ENCODE results near the gene LCE3D. TPM values are rescaled to one million over a fixed set of nuclear protein-coding genes. Genes with fewer than 3 reads are reported as not detected.
"Not testable (repeated sequence)": the region's sequence is repeated elsewhere in the genome, so short reads cannot be mapped to it uniquely, and the experiment has no call there.

Gene LCE3D
- total RNA-seq, 3 donors from 2014 or later, result not detected

- no peaks in the 10 kb centered on the region for H3K36me3 ChIP-seq
- no peaks in the 10 kb centered on the region for H3K4me1 ChIP-seq
- no peak for DNase-seq (ENCODE audit: low spot score in 2 of 2)
- intact Hi-C loops (cut with DNase I; ENCODE audit: low total_unique reads), result no loop called here
- no peak overlapping the region for H3K4me3 ChIP-seq
- TF ChIP-seq POLR2AphosphoS5 (IDR thresholded peaks at IDR 0.05), result no peak
- TF ChIP-seq POLR2A (IDR thresholded peaks at IDR 0.05), result no peak
- TF ChIP-seq CTCF (IDR thresholded peaks at IDR 0.05), result no peak
- H3K27ac ChIP-seq, result no peak overlapping the region
- H3K27me3 ChIP-seq, result no peaks in the 10 kb centered on the region
- no peaks in the 10 kb centered on the region for H3K9me3 ChIP-seq
Measured at GRCh38 chr1:152577168-152577567, 3.1 kb downstream of the LCE3D start.

- Histone ChIP-seq H3K36me3 (no peaks in the 10 kb centered on the region), H3K4me3 (no peak within 1 kb of the TSS), H3K4me1 (no peaks in the 10 kb centered on the region), H3K9me3 (peaks cover 3 to 27% of the 10 kb centered on the region in 2 donors), H3K27me3 (no peaks in the 10 kb centered on the region), H3K27ac (no peak within 1 kb of the TSS)
- no peak for DNase-seq (ENCODE audit: low spot score in 2 of 2)
- intact Hi-C loops (cut with DNase I; ENCODE audit: low total_unique reads), result no loop called here
- TF ChIP-seq POLR2AphosphoS5 (IDR thresholded peaks at IDR 0.05) (no peak), POLR2A (IDR thresholded peaks at IDR 0.05) (no peak)
Measured at GRCh38 chr1:152566681-152567080, 13.6 kb downstream of the LCE3D start, which contains the start of gene LCE3E. TSS of gene LCE3E (minus strand) at chr1:152566780. CDS start at chr1:152566208, 572 bp downstream.

GRCh38 chr1:152565535-152566215, 14.6 kb downstream of the LCE3D start:
- Histone ChIP-seq H3K9me3 (peaks cover 3 to 27% of the 10 kb centered on the region in 2 donors), H3K27me3 (no peaks in the 10 kb centered on the region), H3K4me1 (no peaks in the 10 kb centered on the region), H3K4me3 (no peak overlapping the region), H3K27ac (no peak overlapping the region), H3K36me3 (no peaks in the 10 kb centered on the region)
- TF ChIP-seq POLR2AphosphoS5 (IDR thresholded peaks at IDR 0.05) (no peak), CTCF (IDR thresholded peaks at IDR 0.05) (no peak), POLR2A (IDR thresholded peaks at IDR 0.05) (no peak)
- intact Hi-C loops (cut with DNase I; ENCODE audit: low total_unique reads), result no loop called here
- DNase-seq (ENCODE audit: low spot score in 2 of 2), result no peak

GRCh38 chr1:152565115-152565514, 15.2 kb downstream of the LCE3D start:
- Histone ChIP-seq H3K4me1 (no peaks in the 10 kb centered on the region), H3K36me3 (no peaks in the 10 kb centered on the region), H3K27ac (no peak overlapping the region), H3K4me3 (no peak overlapping the region), H3K27me3 (no peaks in the 10 kb centered on the region), H3K9me3 (peaks cover 3 to 23% of the 10 kb centered on the region in 2 donors)
- TF ChIP-seq POLR2A (IDR thresholded peaks at IDR 0.05), result no peak
- intact Hi-C loops (cut with DNase I; ENCODE audit: low total_unique reads), result no loop called here
- DNase-seq (ENCODE audit: low spot score in 2 of 2), result no peak

GRCh38 chr1:152548358-152548757, 32.0 kb downstream of the LCE3D start:
- H3K4me1 ChIP-seq; H3K27me3 ChIP-seq; intact Hi-C loops (cut with DNase I; ENCODE audit: low total_unique reads); H3K4me3 ChIP-seq; H3K9me3 ChIP-seq; H3K36me3 ChIP-seq; DNase-seq (ENCODE audit: low spot score in 2 of 2); H3K27ac ChIP-seq: not testable (repeated sequence)

GRCh38 chr1:152546704-152547103, 33.6 kb downstream of the LCE3D start:
- intact Hi-C loops (cut with DNase I; ENCODE audit: low total_unique reads), result no loop called here
- no peaks in the 10 kb centered on the region for H3K36me3 ChIP-seq
- TF ChIP-seq CTCF (IDR thresholded peaks at IDR 0.05), result no peak
- TF ChIP-seq POLR2A (IDR thresholded peaks at IDR 0.05), result no peak
- TF ChIP-seq POLR2AphosphoS5 (IDR thresholded peaks at IDR 0.05), result no peak
- DNase-seq (ENCODE audit: low spot score in 2 of 2), result no peak
- no peak overlapping the region for H3K27ac ChIP-seq
- no peak overlapping the region for H3K4me3 ChIP-seq
- no peaks in the 10 kb centered on the region for H3K4me1 ChIP-seq
- H3K27me3 ChIP-seq, result peaks cover 0 to 3% of the 10 kb centered on the region in 2 donors
- peaks cover 0 to 3% of the 10 kb centered on the region in 2 donors for H3K9me3 ChIP-seq
